Endometrial microvascular endothelial cells (primary cell): Measurements from ENCODE around the gene PPHLN1. TPM values are rescaled to one million over a fixed set of nuclear protein-coding genes. Genes with fewer than 3 reads are reported as not detected.
"Not testable (repeated sequence)": the region's sequence is repeated elsewhere in the genome, so short reads cannot be mapped to it uniquely, and the experiment has no call there.

Experiments used
- in situ Hi-C: cut with HindIII; loops from 2 replicates; pipeline ENCODE4 v1.10.0; 2017; ENCODE audit warnings: low sequenced_read_pairs, low pct_unique_long_range_greater_than_20kb; ENCODE audit errors: inconsistent ontology term
- total RNA-seq: library from RNA; depleted of rRNA; stranded (reverse); fragments of >200 nt; gene quantifications from one replicate; pipeline ENCODE4 v1.2.3, GENCODE V29; 2015; ENCODE audit errors: inconsistent ontology term

PPHLN1 gene
- total RNA-seq, 1 donor from 2014 or later = 57.1 TPM

DNA sequence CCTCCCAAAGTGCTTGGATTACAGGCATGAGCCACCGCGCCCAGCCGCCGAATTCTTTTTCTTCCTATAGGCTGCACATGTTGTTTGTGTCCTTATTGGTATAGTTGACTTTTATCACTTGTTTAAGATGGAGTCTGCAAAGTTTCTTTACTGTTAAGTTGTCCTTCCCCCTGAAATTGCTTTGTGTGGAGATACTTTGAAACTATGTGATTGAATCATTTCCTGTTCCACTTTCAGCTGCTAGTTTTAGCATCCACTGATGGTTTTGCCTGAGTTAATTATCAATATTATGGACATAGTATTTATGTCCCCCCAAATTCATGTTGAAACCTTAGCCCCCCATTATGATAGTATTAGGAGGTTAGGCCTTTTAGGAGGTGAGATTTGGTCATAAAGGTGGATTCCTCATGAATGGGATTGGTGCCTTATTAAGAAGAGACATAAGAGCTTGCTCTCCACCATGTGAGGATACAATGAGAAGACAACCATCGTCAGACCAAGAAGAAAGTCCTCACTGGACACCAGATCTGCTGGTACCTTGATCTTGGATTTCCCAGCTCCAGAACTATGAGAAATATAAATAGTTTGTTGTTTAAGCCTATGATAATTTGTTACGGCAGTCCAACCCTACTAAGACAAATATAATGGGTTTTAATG, 34.9 kb downstream of the PPHLN1 start:
- in situ Hi-C loops = no loop called here

DNA sequence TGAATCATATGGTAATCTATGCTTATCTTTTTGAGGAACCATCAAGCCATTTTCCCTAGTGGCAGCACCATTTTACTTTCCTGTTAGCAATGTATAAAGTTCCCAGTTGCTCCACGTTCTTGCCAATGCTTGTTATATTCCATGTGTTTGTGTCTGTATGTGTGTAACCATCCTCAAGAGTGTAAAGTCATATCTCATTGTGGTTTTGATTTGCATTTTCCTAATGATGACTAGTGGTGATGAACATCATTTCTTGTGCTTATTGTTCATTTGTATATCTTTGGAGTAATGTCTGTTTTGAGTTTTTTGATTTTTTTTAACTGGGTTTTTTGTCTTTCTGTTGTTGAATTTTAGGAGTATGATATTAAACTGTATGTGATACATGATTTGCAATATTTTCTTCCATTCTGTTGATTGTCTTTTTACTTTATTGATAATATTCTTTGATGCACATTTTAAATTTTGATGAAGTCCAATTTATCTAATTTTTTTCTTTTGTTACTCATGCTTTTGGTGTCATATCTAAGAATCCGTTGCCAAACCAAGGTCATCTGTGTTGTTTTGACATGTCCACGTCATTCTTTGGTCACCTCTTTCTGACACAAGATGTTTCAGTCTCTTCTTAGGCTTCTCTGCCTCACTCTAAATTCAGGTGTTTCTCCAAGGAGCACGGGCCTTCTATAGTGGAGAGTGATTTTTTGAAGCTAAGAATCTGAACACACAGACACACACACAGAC, 36.1 kb downstream of the PPHLN1 start:
- in situ Hi-C loops = no loop called here

DNA sequence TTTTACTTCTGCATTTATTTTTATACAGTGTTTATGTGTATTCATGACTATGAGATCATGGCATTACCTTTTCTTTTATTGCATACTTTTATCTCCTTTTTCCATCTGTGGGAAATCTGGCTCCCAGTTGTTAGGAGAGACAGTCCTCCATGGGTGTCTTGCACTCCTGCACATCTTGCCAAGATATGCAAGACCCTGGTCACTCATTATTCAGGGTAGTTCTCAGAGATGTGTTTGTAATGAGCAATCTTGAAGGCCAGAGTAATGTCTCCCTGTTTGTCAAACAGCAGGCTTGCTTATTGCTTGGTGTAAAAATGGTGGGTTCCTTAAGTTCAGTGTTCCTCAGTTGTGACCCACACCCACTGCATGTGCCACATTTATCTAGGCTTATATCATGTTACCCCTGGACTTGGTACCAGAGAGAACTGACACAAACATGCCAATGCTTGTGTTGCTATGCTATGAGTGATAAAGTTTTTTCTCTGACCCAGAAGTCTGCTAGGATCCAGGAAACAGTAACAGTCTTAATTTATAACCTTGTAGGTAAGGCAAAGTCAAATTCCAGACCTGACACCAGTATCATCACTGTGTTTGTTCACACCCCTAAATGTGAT, 36.8 kb downstream of the PPHLN1 start:
- in situ Hi-C loops = no loop called here

DNA sequence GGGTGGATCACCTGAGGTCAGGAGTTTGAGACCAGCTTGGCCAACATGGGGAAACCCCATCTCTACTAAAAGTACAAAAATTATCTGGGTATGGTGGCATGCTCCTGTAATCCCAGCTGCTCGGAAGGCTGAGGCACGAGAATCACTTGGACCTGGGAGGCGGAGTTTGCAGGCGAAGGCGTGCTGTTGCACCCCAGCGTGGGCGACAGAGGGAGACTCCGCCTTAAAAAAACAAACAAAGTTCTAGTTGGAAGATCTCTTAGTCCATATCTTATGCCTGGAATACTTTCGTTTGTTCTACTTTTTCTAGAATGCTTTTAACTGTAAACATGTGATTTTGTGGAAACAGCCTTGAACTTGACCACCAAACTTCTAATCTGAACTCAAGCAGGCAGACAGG, 38.7 kb downstream of the PPHLN1 start:
- in situ Hi-C loops = no loop called here

DNA sequence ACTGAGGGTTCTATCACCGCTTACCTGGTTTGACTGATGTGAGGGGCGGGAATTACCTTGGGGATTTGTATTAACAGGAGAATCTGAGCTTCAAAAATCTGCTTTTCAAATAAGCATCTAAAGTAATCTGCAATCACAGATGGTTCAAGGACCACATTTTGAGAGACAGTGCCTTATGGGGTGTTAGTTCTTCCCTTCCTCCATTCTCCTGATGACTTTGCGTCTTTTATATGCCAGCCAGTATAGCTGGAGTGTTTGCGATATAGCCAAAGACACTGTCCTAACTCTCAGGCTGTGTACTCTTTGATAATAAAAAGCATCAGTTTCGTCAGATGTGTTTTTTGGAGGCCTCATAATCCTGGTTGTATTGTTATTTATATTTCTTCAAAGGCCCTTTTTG, 39.5 kb downstream of the PPHLN1 start:
- in situ Hi-C loops = no loop called here

DNA sequence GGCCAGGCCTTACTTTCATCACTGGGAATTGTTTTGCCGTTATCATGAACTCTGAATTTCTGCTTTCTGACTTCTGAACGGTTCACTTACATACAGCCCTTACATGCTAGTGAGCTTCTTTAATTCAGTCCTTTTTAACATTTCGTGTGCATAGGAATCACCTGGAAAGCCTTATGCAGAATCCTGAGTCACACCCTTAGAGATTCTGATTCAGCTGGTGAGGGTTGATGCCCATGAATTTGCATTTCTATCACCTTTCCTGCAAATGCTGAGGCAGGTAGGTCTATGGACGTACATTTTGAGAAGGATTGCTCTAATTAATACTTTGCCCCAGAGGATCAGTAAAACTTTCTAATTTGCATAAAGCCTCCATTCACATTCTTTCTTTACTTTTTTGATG, 44.0 kb downstream of the PPHLN1 start:
- in situ Hi-C loops = no loop called here

DNA sequence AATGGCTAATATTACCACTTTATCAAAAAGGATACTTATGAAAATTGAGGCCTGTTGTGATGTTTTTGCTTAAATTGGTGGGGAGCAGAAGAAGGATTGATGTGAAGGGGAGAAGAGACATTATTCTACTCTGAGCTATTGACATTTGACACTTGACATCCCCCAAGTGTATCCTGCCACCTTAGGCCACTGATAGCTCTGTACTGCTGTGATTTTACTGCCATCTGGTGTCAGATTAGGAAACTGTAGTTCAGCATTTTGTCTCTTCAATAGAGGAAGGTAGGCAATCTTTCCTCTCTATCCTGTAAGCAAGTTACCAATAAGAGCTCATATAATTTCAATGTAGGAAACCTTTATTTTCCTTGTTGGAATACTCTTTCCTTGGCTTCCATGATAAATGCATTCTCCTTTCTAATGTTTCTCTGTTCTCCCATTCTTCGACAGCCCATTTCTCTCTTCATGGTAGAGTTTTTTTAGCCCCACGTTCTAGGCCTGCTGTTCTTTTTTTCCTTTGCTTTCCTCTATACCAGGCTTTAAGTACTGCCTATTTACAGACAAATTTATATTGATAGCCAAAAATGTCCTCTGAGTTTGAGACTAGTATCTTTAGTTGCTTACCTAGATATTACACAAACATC, 46.3 kb downstream of the PPHLN1 start:
- in situ Hi-C loops = no loop called here

DNA sequence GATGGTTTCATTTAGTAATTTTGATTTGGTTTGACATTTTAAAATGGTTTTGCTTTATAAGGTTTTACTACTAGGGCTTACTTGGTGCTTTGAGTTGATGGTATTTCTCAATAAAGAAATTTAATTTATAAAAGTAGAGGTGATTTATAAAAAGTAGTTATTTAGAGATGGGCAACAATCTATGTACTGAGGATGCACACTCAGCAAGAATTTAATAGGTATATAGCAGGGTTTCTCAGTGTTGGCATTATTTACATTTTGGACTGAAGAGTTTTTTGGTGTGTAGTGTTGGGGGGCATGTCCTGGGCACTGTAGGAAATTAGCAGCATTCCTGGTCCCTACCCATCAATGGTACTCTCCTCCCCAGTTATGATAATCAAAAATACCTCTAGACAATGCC, 47.7 kb downstream of the PPHLN1 start:
- in situ Hi-C loops = no loop called here

DNA sequence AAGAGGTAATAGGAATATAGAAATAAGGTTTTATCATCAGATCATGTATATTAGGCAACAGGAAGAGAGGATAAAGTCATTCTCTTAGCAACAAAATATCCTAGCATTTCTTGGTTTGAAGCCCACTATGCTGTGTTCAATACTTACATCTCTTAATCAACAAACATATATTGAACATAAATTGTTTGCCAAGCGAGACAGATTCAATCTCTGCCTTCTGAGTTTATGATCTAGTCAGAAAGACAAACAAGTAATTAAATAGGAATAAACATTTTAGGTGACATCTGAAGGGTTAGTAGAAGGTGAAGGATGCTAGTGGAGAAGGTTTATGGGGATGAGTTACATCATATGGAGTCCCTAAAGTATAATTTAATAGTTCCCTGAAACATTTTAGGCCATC, 54.8 kb downstream of the PPHLN1 start:
- in situ Hi-C loops = no loop called here

DNA sequence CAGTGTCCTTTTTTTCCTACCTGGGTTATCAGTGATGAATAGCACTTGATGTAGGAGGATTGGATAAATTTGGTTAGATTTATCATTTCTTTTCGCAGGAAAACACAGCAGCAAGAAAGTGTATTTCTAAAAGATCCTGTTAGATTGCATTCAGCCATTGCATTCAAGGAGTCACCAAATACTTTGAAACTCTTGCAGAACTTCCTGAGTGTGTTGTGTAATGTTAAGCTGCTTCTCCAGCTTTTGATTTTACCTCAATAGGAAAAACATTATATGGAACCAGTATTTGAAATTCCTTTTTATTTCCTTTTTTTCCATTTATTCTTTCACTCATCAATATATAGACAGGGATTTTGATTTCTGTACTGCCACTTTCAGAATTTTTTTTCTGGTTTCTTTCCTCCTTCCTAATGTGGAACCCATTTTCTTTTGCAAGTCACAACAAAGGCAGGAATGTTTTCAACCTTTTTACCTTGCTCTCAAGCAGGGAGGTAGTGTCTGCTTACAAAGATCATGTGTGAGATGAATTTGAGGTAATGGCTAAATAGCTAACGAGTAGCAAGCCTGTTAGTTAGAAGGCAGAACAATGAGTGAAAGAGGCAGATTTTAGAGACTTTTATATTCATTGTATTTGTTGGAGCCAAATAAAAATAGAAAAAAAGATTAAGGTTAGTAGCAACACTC, 56.2 kb downstream of the PPHLN1 start:
- in situ Hi-C loops = no loop called here

DNA sequence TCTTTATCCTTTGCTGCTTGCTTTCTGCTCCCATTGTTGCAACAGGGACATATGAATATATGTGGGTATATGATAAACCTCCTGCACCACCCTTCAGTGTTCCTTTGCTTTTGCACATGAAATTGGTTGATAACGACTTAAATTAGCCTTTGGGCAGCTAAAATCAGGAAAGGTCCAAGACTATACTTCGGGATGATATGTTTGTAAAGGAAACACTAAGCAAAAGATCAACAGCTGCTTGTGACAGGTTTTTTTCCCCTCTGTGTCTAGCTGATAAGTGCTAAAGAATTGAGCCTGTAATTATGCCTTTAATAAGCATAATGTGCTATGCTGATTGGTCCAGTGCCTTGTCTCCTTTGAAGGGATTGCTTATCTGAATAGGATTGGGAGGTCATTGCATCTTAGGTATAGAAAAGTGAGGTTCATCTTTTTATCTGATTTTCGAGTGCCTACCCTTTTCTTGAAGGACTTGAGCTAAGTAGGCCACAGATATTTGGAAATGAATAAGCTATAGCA, 59.4 kb downstream of the PPHLN1 start:
- in situ Hi-C loops = no loop called here

DNA sequence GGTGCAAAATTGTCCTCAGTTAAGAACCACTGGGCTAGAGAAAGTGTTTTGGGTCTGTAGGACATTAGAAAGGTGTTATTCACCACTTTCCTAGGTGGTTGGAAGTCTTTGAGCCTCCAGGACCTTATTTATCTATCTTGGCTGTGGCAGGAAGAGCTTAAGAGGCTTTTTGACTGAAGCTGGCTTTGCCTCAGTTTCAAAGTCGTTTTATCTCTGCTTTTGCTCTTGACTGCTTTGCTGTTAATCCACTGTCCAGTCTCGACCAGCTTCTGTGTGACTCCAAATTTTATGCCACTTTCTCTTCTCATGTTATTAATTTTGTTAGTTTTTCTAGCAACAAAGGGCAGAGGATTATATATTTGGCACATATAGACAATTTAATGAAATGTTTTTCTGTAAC, 60.3 kb downstream of the PPHLN1 start:
- in situ Hi-C loops = no loop called here

DNA sequence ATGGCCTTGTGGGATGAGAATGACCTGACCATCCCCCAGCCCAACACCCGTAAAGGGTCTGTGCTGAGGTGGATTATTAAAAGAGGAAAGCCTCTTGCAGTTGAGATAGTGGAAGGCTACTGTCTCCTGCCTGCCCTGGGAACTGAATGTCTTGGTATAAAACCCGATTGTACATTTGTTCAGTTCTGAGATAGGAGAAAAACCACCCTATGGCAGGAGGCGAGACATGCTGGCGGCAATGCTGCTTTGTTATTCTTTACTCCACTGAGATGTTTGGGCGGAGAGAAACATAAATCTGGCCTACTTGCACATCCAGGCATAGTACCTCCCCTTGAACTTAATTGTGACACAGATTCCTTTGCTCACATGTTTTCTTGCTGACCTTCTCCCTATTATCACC, 62.1 kb downstream of the PPHLN1 start:
- in situ Hi-C loops = not testable (repeated sequence)

DNA sequence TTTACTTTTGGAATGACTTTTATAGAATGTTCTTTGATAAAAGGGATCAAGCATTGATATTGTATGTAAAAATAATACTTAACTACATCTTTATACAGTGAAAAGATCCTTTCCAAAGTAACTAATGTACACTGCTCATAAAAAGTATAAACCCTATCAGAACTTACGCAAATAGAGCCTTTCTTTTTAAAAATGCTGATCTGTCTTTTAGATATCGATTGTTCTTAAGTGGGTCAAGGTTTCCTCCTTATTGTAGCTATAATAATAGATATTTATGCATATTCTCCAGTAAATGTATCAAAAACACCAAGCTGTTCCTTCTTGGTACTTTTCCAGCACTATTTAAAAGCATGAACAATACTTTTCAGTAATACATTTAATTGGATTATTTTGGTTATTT, 68.5 kb downstream of the PPHLN1 start:
- in situ Hi-C loops = no loop called here

DNA sequence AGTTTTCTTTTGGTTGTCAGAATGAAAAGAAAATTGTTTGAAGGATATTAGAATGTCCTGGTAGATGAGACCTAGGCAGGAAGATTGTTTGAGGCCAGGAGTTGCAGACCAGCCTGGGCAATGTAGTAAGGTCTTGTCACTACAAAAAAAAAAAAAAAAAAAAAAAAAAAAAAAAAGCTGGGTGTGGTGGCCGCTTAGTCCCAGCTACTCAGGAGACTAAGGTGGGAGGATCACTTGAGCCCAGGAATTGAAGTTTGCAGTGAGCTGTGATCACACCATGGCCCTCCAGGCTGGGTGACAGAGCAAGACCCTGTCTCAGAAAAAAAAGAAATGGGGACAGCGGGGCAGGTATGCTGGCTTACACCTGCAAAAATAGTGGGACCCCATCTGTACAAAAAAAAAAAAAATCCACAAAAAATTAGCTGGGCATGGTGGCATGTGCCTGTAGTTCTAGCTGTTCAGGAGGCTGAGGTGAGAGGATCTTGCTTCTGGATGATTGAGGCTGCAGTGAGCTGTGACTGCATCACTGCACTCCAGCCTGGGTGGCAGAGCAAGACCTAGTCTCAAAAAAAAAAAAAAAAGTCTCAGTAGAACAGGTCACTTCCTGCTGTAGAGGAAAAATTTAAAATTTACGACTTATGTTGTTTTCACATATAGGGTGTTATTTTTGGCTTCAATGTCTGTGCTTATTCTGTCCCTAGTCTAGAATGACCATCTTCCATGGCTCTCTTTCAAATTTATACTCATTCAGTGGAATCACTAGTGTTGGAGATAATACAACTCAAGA, 70.7 kb downstream of the PPHLN1 start:
- in situ Hi-C loops = no loop called here

DNA sequence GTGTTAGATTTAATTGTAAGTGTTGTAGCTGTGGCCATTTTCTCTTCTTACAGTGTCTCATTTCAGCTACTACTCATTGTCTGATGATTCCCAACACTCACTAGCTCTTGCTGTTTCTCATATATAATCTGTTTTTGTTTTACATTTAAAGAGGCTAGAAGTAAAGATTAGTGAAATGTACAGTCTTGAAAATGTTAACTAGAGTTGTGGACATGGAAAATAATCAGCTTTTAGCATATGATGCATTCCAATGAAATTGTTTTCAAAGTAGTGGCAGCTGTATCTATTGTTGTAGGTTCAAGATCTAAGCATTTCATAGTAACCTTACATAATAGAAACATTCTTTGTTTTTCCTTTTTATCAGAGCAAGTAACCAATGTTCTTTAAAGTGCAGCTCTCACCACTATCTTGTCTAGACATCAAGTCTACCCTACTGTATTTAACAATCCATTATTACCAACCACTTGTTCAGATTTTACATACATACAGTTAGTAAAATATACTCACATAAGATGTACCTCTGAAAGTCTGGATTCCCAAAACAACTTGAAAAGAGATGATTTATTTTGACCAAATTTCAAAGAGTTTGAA, 76.9 kb downstream of the PPHLN1 start:
- in situ Hi-C loops = no loop called here

DNA sequence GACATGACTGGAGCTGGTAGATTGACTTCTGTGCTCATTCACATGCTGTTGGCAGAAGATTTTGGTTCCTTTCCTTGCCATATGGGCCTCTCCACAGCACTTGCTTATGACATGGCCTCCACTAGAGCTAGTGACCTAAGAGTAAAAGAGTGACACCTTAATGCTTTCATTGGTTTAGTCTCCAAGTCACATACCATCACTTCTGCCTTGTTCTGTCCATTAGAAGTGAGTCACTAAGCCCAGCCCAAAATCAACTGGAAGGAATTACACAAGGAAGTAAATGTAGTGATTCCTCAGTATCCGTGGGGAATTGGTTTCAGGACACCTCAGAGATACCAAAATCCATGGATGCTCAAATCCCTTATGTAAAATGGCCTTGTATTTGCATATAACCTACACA, 81.3 kb downstream of the PPHLN1 start:
- in situ Hi-C loops = no loop called here

DNA sequence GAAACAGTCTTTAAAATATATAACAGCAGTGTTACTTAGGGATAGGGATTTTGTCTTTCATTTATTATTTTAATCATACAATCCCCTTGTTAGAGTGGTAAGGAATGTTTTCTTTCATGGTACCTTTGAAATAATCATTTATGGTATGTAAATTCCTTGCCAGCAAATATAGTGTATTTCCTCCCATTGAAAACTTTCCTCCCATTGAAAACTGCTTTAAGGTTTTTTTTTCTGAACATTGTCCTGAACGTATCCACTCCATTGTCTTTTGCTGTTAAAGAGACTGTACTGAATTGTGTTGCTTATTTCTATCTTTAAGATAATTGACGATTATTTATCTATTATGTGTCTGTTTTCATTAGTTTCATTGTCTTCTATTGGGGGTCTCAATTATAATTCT, 83.5 kb downstream of the PPHLN1 start:
- in situ Hi-C loops = no loop called here
